Activated CD8-positive, alpha-beta memory T cell treated with anti-CD3 and anti-CD28 coated beads for 4 hours (primary cell): ENCODE results near the gene HMCN1.

Experiments used
- DNase-seq, 2 donors: peaks; one replicate each; pipeline ENCODE4 v3.0.0-alpha.2; 2020; ENCODE audit warnings: low read depth in 2 of 2

The HMCN1 gene

GRCh38 chr1:185912504-185912903, 178.3 kb downstream of the HMCN1 start:
- DNase-seq, result no peak

- no peak for DNase-seq
These were observed 179.9 kb downstream of the HMCN1 start for GRCh38 chr1:185914089-185914488.

DNA sequence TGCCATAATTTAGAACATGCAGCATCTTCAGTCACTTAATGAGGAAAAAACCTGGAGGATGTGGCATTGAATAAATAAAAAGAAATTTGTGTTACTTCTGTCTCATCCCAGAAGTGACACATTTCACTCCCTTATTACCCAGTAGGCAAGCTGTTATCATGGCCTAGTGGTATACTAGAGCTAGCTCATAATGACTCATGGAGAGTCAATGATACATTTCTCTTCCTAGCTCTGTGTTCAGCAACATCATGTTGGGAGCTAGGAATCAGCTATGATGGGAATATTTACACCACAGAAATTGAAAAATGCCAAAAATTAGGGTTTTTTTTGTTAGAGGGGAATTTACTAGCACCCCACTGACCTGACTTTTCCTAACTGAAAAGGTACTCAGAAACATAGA, 182.7 kb downstream of the HMCN1 start:
- DNase-seq, result no peak

DNA sequence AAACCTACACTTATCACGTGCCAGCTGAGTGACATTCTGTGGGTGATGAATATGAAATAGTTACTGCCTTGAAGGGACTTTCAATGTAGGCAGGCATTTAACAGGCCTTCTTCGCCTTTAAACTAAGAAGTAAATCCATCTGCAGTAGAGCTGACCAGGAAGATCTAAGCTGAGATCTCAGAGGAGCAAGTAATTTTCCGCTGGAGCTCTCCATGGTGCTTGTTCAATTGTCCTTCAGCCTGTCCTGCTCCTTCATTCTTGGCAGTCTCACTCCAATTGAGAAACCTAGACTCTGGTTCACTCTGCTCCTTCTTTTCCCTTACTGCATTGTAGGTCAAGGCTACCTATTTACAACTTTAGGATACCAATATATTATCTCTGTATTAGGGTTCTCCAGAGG, 183.5 kb downstream of the HMCN1 start:
- no peak for DNase-seq

DNA sequence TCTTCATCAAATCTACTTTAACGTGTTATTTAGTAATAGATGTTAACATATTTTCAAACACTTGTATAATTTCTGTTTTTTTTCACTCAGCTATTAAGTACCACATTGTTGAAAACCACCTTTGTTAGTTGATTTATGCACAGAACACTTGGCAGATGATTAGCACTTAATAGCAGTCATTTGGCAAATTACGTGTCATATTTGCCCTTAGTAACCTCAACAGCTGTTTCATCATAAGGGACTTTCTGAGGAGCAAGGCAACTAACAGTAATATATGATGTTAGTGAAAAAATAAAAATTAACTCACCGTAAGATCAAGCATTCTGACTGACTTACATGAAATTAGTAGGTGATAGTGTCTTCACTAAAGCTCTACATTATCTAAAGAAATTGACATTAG, 186.4 kb downstream of the HMCN1 start:
- DNase-seq, result no peak

DNA sequence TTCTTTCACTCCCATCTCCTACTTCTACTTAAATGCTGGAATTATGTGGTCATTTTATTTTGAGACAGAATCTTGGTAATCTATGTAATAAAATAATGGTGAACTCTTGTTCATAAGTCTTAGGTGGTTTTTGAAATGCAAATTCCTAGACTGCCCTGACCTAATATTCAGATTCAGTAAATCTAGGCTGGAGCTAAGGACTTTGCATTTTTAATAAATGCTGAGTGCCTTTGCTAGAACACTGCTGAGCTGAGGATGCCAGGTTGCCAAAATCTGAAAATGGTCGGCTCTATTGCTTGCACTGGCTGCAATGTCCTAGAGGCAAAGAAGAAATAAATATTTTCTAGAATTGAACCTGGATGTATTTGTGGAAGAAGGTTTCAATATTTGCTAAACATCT, 187.4 kb downstream of the HMCN1 start:
- no peak for DNase-seq

GRCh38 chr1:185926588-185926987, 192.4 kb downstream of the HMCN1 start:
- no peak for DNase-seq

- DNase-seq, result no peak
These were observed 195.6 kb downstream of the HMCN1 start for GRCh38 chr1:185929776-185930175.

DNA sequence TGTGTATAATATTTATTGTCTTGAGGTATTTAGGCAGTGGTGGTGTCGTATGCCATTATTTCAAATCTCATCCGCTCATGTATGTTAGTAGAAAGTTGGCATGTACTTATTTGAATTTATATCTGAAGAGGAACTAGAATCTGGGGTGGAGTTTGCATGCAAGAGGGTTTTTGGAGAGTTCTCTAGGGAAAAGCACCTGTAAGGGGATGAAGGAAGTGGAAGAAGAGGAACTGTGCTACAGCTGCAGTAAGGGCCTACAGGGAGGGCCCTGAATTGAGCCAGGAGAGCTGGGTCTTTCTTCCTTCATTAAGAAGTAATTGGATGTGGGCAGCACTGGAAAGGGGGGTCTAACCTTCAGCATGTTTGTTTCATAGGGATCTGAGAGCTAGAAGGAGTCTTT, 197.2 kb downstream of the HMCN1 start:
- no peak for DNase-seq

GRCh38 chr1:185933580-185933979, 199.4 kb downstream of the HMCN1 start:
- DNase-seq, result no peak

DNA sequence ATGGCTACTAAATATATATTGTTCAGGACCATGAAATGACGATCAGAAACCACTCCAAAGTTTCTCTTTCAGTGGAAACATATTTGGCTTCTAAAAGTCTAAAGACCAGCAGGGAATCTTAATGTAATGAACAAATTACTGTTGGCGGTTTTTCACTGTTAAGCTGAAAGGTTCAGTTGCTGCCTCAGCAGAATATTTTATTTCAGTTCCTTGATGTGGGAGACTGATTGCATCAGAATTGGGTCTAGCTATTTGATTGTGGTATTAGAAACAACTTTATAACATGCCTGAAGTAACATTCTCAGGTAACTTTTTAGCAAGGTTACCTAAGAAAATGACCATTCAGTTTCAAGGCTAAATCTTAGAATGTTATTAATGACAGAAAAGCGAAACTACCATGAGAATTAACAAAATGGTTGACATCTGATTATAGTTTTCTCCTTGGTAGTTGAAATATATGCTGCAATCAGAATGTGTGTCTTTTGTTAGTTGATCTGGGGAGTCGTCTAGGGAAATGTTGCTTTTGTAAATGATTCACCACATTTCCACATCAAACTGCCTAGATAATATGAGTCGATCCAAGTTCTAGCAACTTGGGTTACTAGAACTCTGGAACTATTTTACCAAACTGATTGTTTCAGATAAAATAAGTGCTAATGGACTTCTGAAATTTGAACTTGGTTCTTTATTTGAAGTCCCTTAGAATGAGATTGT, 200.4 kb downstream of the HMCN1 start:
- no peak for DNase-seq

GRCh38 chr1:185935360-185935759, 201.2 kb downstream of the HMCN1 start:
- DNase-seq, result no peak

- no peak for DNase-seq
These were observed 202.4 kb downstream of the HMCN1 start for GRCh38 chr1:185936641-185937040.

- no peak for DNase-seq
These were observed 204.2 kb downstream of the HMCN1 start for GRCh38 chr1:185938396-185938795.

- DNase-seq, result no peak
These were observed 205.0 kb downstream of the HMCN1 start for GRCh38 chr1:185939142-185939541.

DNA sequence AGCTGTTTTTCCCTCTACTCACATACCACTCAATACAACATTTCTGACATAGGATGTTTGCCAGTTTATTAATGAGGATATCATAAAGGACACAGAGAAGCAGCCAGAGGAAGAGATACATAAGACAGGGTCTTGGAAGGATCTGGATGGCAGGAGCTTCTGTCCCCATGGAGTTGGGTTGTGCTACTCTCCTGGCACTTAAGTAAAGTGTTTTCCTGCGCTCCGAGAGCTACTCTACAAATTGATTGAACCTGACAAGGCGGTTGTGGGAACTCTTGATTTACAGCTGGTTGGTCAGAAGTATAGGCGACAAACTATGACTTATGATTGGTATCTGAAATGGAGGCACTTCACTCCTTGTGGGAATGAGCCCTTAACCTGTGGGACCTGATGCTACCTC, 208.8 kb downstream of the HMCN1 start:
- no peak for DNase-seq

DNA sequence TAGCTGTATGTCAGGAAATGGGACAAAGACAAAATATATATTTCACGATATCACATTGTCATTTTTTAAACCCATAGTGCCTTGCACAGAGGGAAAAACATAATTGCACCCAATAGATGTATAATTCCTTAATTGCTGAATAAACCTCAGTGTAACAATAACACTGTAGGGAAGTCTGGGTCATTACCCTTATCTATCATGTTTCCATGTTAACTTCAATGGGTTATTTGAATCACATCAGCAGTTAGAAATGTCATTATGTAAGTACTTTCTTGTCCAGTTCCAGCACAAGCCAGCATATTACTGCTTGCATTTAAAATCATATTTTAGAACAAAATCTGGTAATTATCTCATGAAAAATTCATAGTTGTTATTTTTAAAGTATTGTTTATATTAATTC, 222.7 kb downstream of the HMCN1 start:
- no peak for DNase-seq

- DNase-seq, result no peak
These were observed 223.5 kb downstream of the HMCN1 start for GRCh38 chr1:185957441-185958363.

GRCh38 chr1:185960422-185961321, 226.5 kb downstream of the HMCN1 start:
- no peak for DNase-seq

DNA sequence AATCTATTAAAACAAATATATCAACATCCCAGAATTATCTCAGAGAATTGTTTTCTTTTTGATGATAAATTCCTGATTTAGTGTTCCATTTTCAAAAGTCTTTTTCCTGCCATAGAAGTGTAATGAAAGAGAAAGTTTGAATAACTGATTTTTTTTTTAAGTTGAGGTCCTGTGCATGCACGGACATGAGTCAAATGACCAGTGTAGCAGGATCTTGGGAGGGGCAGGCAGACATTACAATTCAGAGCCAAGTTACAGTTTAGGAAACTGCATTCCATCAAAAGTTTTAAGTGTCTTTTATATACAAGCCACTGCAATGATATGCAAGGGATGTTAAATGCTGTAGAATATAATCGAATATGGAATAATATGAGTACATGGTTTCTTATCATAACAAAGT, 227.5 kb downstream of the HMCN1 start:
- no peak for DNase-seq

DNA sequence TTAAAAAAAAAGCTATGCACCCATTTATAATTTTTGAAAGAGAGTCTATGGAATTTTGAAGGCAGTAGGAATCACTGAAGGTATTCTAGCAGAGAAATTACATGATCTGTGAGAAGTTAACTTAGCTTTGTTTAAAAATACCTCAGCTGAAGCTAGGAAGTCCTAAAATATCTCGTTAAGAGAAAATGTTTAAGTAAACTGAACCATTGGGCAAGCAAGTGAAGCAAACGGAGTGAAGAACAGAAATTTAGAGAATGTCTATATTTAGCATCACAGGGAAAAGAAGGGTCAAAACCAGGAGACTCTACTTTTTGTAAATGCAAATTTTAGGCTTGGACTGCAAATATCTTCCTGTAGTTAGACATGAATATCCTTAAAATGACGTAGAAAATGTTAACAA, 230.8 kb downstream of the HMCN1 start:
- no peak for DNase-seq

DNA sequence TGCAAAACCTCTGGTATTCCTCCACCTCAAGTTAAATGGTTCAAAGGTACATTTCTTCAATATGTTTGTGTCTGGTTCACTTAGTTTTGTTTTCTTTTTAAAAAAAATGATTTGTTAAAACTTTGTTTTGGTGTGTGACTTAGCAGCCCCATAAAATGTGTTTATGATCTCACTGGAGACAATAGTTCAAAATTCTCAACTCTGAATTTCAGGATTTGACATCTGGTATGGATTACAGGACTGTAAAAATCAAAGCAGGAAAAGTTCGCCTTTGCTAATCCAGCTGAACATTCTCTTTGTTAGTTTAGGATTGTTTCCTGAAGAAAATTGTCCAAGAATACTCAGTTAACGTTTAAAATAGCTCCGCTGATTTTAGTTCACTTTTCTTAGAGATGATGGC, 231.7 kb downstream of the HMCN1 start:
- no peak for DNase-seq
